IMR-90 (cell line): ENCODE measurements around the gene SPTB. TPM values are rescaled to one million over a fixed set of nuclear protein-coding genes. Genes with fewer than 3 reads are reported as not detected.

Experiments
- ATAC-seq: fragments of 200-7000 bp; cut with Tn5 transposase; 2 replicates; pipeline ENCODE4 v1.9.1; 2020; ENCODE audit warnings: low read depth, mild to moderate bottlenecking, moderate library complexity
- BruUV-seq: library from RNA; stranded (reverse); fragments of 400-500 nt; replicated peaks from 2 replicates; lab custom pipeline; 2021; lab: Mats Ljungman, UMichigan
- CTCF ChIA-PET: fragments of 300-600 bp; formaldehyde crosslinking; extraction: SDS; loops from one replicate; lab custom pipeline; 2021; ENCODE audit warnings: antibody characterized with exemption; lab: Yijun Ruan, JAX
- POLR2A ChIA-PET: fragments of 300-600 bp; sonication (Branson Sonifier 250); formaldehyde crosslinking; loops from one replicate; lab custom pipeline; 2022; ENCODE audit warnings: antibody characterized with exemption; ENCODE audit not compliant: unreplicated experiment; lab: Charles Lee
- DNase-seq: peaks from one replicate; pipeline ENCODE4 v3.0.0; 2013
- H2AFZ ChIP-seq: replicated peaks from 2 replicates; pipeline ENCODE3; 2013; ENCODE audit warnings: low read length, mild to moderate bottlenecking; ENCODE audit not compliant: poor library complexity
- H2AK5ac ChIP-seq: 2 replicates; pipeline ENCODE4 v1.6.1; 2013; ENCODE audit warnings: low read depth, low read length, inconsistent platforms
- H2AK9ac ChIP-seq: replicated peaks from 2 replicates; pipeline ENCODE3; 2013; ENCODE audit warnings: mild to moderate bottlenecking, low read depth, low read length, moderate library complexity; ENCODE audit not compliant: poor library complexity
- H2BK120ac ChIP-seq: 2 replicates; pipeline ENCODE4 v1.6.1; 2013; ENCODE audit warnings: low read depth, low read length, inconsistent platforms
- H2BK15ac ChIP-seq: 3 replicates; pipeline ENCODE4 v1.6.1; 2013; ENCODE audit warnings: low read depth, low read length, inconsistent platforms
- H2BK20ac ChIP-seq: 2 replicates; pipeline ENCODE4 v1.6.1; 2013; ENCODE audit warnings: low read depth, mild to moderate bottlenecking, inconsistent platforms, low read length, moderate library complexity
- H2BK5ac ChIP-seq: 2 replicates; pipeline ENCODE4 v1.6.1; 2013; ENCODE audit warnings: mild to moderate bottlenecking, low read depth, low read length, inconsistent platforms; ENCODE audit not compliant: poor library complexity, severe bottlenecking
- H3K14ac ChIP-seq: replicated peaks from 2 replicates; pipeline ENCODE4 v1.6.1; 2013; ENCODE audit warnings: low read depth, low read length, inconsistent platforms
- H3K18ac ChIP-seq: 2 replicates; pipeline ENCODE4 v1.6.1; 2013; ENCODE audit warnings: low read depth, low read length, control low read depth
- H3K23ac ChIP-seq: 2 replicates; pipeline ENCODE4 v1.6.1; 2013; ENCODE audit warnings: low read depth, low read length, inconsistent platforms
- H3K27ac ChIP-seq: 2 replicates; pipeline ENCODE4 v1.5.1; 2013; ENCODE audit warnings: mild to moderate bottlenecking, control low read depth, low read length; ENCODE audit not compliant: insufficient read depth
- H3K27me3 ChIP-seq: 2 replicates; pipeline ENCODE4 v1.6.1; 2013; ENCODE audit warnings: low read length; ENCODE audit not compliant: control insufficient read depth, insufficient read depth
- H3K36me3 ChIP-seq: 2 replicates; pipeline ENCODE4 v1.6.1; 2013; ENCODE audit warnings: low read length, mixed read lengths; ENCODE audit not compliant: control insufficient read depth, insufficient read depth
- H3K4ac ChIP-seq: 2 replicates; pipeline ENCODE4 v1.6.1; 2013; ENCODE audit warnings: low read depth, low read length, inconsistent platforms
- H3K4me1 ChIP-seq: 2 replicates; pipeline ENCODE4 v1.6.1; 2013; ENCODE audit warnings: low read length, mixed read lengths; ENCODE audit not compliant: control insufficient read depth, insufficient read depth
- H3K4me2 ChIP-seq: 2 replicates; pipeline ENCODE4 v1.6.1; 2013; ENCODE audit warnings: low read depth, mild to moderate bottlenecking, control low read depth, low read length, moderate library complexity
- H3K4me3 ChIP-seq: 2 replicates; pipeline ENCODE4 v1.5.1; 2013; ENCODE audit warnings: low read depth, mild to moderate bottlenecking, control low read depth, low read length, moderate library complexity; ENCODE audit not compliant: insufficient read depth
- H3K56ac ChIP-seq: 2 replicates; pipeline ENCODE4 v1.6.1; 2013; ENCODE audit warnings: low read length, inconsistent platforms; ENCODE audit not compliant: insufficient read depth; ENCODE audit errors: extremely low read depth
- H3K79me1 ChIP-seq, 2 experiments: 2 replicates each; pipeline ENCODE4 v1.6.1; 2013; ENCODE audit warnings: low read length in 2 of 2, inconsistent platforms in 1 of 2, low read depth in 1 of 2
- H3K9ac ChIP-seq: 2 replicates; pipeline ENCODE4 v1.6.1; 2013; ENCODE audit warnings: low read depth, low read length, control low read depth
- H3K9me1 ChIP-seq: 2 replicates; pipeline ENCODE4 v1.6.1; 2013; ENCODE audit warnings: low read length, inconsistent platforms; ENCODE audit not compliant: insufficient read depth
- H3K9me3 ChIP-seq: 2 replicates; pipeline ENCODE4 v1.6.1; 2013; ENCODE audit warnings: low read length; ENCODE audit not compliant: control insufficient read depth, insufficient read depth
- H4K20me1 ChIP-seq: 2 replicates; pipeline ENCODE4 v1.6.1; 2013; ENCODE audit warnings: low read length, inconsistent platforms; ENCODE audit not compliant: insufficient read depth
- H4K5ac ChIP-seq: 2 replicates; pipeline ENCODE4 v1.6.1; 2013; ENCODE audit warnings: mild to moderate bottlenecking, low read depth, low read length, control low read depth
- H4K8ac ChIP-seq, 2 experiments: 2 replicates each; pipeline ENCODE4 v1.6.1; 2013; ENCODE audit warnings: low read depth in 2 of 2, low read length in 2 of 2, control low read depth in 1 of 2, inconsistent platforms in 1 of 2
- H4K91ac ChIP-seq: 2 replicates; pipeline ENCODE4 v1.6.1; 2013; ENCODE audit warnings: low read depth, low read length, inconsistent platforms; ENCODE audit not compliant: insufficient read depth
- BHLHE40 ChIP-seq: fragments of 150-350 bp; IDR thresholded peaks from 2 replicates; pipeline ENCODE4 v1.6.1; 2016; ENCODE audit warnings: mild to moderate bottlenecking, low read depth, low read length
- CEBPB ChIP-seq: IDR thresholded peaks from 2 replicates; pipeline ENCODE4 v1.6.1; 2012; ENCODE audit warnings: low read depth, low read length, improper control_type of control experiment
- CHD1 ChIP-seq: IDR thresholded peaks from 2 replicates; pipeline ENCODE4 v1.6.1; 2012; ENCODE audit warnings: low read depth, low read length, improper control_type of control experiment
- ELK1 ChIP-seq: fragments of 150-350 bp; IDR thresholded peaks from 2 replicates; pipeline ENCODE4 v1.6.1; 2016; ENCODE audit warnings: low read depth, mild to moderate bottlenecking, low read length, moderate library complexity, borderline replicate concordance
- FOS ChIP-seq: fragments of 150-350 bp; IDR thresholded peaks from 2 replicates; pipeline ENCODE4 v1.6.1; 2016; ENCODE audit warnings: low read depth, low read length
- MAFK ChIP-seq: IDR thresholded peaks from 2 replicates; pipeline ENCODE4 v1.6.1; 2012; ENCODE audit warnings: low read depth, low read length, improper control_type of control experiment
- MAZ ChIP-seq: IDR thresholded peaks from 2 replicates; pipeline ENCODE4 v1.6.1; 2012; ENCODE audit warnings: low read depth, mild to moderate bottlenecking, low read length, improper control_type of control experiment, moderate library complexity, borderline replicate concordance
- MXI1 ChIP-seq: IDR thresholded peaks from 2 replicates; pipeline ENCODE4 v1.6.1; 2012; ENCODE audit warnings: low read depth, mild to moderate bottlenecking, low read length, moderate library complexity, borderline replicate concordance
- NFE2L2 ChIP-seq: fragments of 150-350 bp; IDR thresholded peaks from 2 replicates; pipeline ENCODE4 v1.6.1; 2016; ENCODE audit warnings: low read depth, mild to moderate bottlenecking, low read length
- POLR2A ChIP-seq: IDR thresholded peaks from 2 replicates; pipeline ENCODE4 v1.6.1; 2012; ENCODE audit warnings: mild to moderate bottlenecking, low read depth, low read length
- RAD21 ChIP-seq: IDR thresholded peaks from 2 replicates; pipeline ENCODE4 v1.6.1; 2012; ENCODE audit warnings: low read length, improper control_type of control experiment
- RCOR1 ChIP-seq: IDR thresholded peaks from 2 replicates; pipeline ENCODE4 v1.6.1; 2012; ENCODE audit warnings: mild to moderate bottlenecking, low read length, improper control_type of control experiment; ENCODE audit not compliant: insufficient replicate concordance
- RFX5 ChIP-seq: IDR thresholded peaks from 2 replicates; pipeline ENCODE4 v1.8.0; 2012; ENCODE audit warnings: low read depth, mild to moderate bottlenecking, low read length, moderate library complexity
- SMC3 ChIP-seq: fragments of 150-350 bp; IDR thresholded peaks from 2 replicates; pipeline ENCODE4 v1.6.1; 2016; ENCODE audit warnings: low read depth, mild to moderate bottlenecking, antibody characterized with exemption, low read length, moderate library complexity
- USF2 ChIP-seq: fragments of 150-350 bp; IDR thresholded peaks from 2 replicates; pipeline ENCODE4 v1.6.1; 2017; ENCODE audit warnings: mild to moderate bottlenecking, antibody characterized with exemption, low read length, low read depth
- WGBS, 2 experiments: methylation state at CpG; one replicate each; pipeline versions ENCODE4 v1.1.5 to v1.1.7; 2013; ENCODE audit warnings: missing lambda C conversion rate in 2 of 2; ENCODE audit not compliant: insufficient read length in 1 of 2; ENCODE audit errors: extremely low coverage in 2 of 2; 5-methylcytosine and 5-hydroxymethylcytosine counted together
- dilution Hi-C: fragments of 300-500 bp; cut with HindIII; formaldehyde crosslinking; loops from one replicate; pipeline ENCODE4 v1.14.3; 2018; ENCODE audit warnings: low sequenced_read_pairs; ENCODE audit not compliant: unreplicated experiment
- in situ Hi-C: fragments of 300-500 bp; cut with MboI; formaldehyde crosslinking; loops from 3 replicates; pipeline ENCODE4 v1.14.3; 2019; ENCODE audit warnings: low sequenced_read_pairs, inconsistent platforms, mixed read lengths
- intact Hi-C: fragments of 100-400 bp; cut with micrococcal nuclease; formaldehyde crosslinking; loops from 2 replicates; pipeline ENCODE4 v1.10.0; 2022
- polyA plus RNA-seq, 3 experiments: library from polyadenylated mRNA; depleted of rRNA; stranded (reverse); fragments of >200 nt; gene quantifications; 2 replicates each; pipeline ENCODE4 v1.2.3, GENCODE V29; 2012; ENCODE audit warnings: low replicate concordance in 1 of 3
- total RNA-seq: library from RNA; depleted of rRNA; stranded (reverse); fragments of >200 nt; gene quantifications from 2 replicates; pipeline ENCODE4 v1.2.3, GENCODE V29; 2012

Gene SPTB
- total and polyA plus RNA-seq, 2 of the 4 experiments (the other 2 are of a cell fraction), result under 0.01 to 0.07 TPM

GRCh38 chr14:64838656-64839055 is 41.1 kb downstream of the SPTB start:
- no peaks in the 10 kb centered on the region for H3K36me3 ChIP-seq
- H2BK120ac ChIP-seq, result no peak overlapping the region
- no peak overlapping the region for H3K14ac ChIP-seq
- no peak overlapping the region for H3K27ac ChIP-seq
- intact Hi-C loops, result no loop called here
- H4K20me1 ChIP-seq, result no peaks in the 10 kb centered on the region
- no peak overlapping the region for H3K9ac ChIP-seq
- H2AK9ac ChIP-seq, result no peak overlapping the region
- H3K23ac ChIP-seq, result no peak overlapping the region
- no peak overlapping the region for H3K4ac ChIP-seq
- no peak overlapping the region for H3K4me3 ChIP-seq
- POLR2A ChIA-PET, result no interaction called here
- no peak overlapping the region for H2BK5ac ChIP-seq
- no TSS peak for BruUV-seq
- H3K79me1 ChIP-seq, result no peaks in the 10 kb centered on the region
- H3K9me1 ChIP-seq, result no peaks in the 10 kb centered on the region; the same call in 1 of the 2 replicates
- TF ChIP-seq MXI1 (no peak), CHD1 (no peak), USF2 (no peak), RFX5 (no peak), FOS (no peak), RCOR1 (no peak), BHLHE40 (no peak), MAZ (no peak), MAFK (no peak), ELK1 (no peak), RAD21 (no peak), POLR2A (no peak), CEBPB (no peak), SMC3 (no peak), NFE2L2 (no peak)
- H3K18ac ChIP-seq, result no peak overlapping the region
- H3K4me2 ChIP-seq, result no peak overlapping the region
- no CpG with 5 or more reads among the region's 5 CpGs for WGBS, 2 experiments
- H3K9me3 ChIP-seq, result no peaks in the 10 kb centered on the region
- in situ Hi-C loops, result no loop called here
- H4K91ac ChIP-seq, result no peak overlapping the region
- H2BK15ac ChIP-seq, result no peak overlapping the region
- H4K8ac ChIP-seq, result no peak overlapping the region
- H3K27me3 ChIP-seq, result peaks cover 45% of the 10 kb centered on the region
- no peak overlapping the region for H2AFZ ChIP-seq
- H3K4me1 ChIP-seq, result peaks cover 2% of the 10 kb centered on the region; the same call in 1 of the 2 replicates
- H4K5ac ChIP-seq, result no peak overlapping the region
- CTCF ChIA-PET, result interaction anchor here (1.6 kb wide), 1 partner anchor 15 kb away, joined by 5 read pairs; no protein-coding TSS in a partner anchor
- DNase-seq, result no peak
- no peak for ATAC-seq
- dilution Hi-C loops, result no loop called here
- H2BK20ac ChIP-seq, result no peak overlapping the region
- no peak overlapping the region for H2AK5ac ChIP-seq
- no peak overlapping the region for H3K56ac ChIP-seq
